HG03097 (cell line): Measurements from ENCODE around the gene ZSCAN26.
"Not testable (repeated sequence)": the region's sequence is repeated elsewhere in the genome, so short reads cannot be mapped to it uniquely, and the experiment has no call there.

Source experiments
- ATAC-seq: cut with Tn5 transposase; IDR thresholded peaks from one replicate; pipeline ENCODE4 v1.9.1; 2021; ENCODE audit not compliant: unreplicated experiment, low FRiP score

Gene ZSCAN26

DNA sequence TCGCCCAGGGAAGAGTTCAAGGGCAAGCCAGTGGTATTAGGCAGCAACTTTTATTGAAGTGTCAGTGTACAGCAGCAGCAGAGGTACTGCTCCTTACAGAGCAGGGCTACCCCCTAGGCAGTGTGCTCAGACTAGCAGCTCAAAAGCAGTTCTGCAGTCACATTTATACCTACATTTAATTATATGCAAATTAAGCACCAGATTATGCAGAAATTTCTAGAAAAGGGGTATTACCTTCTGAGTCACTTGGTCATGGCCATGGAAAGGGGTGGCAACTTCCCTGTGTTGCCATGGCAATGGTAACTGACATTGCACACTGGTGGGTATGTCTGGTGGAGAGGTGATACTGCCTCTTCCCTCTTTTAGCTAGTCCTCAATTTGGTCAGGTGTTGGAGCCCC, 12.8 kb upstream of the ZSCAN26 start:
- ATAC-seq = no peak

DNA sequence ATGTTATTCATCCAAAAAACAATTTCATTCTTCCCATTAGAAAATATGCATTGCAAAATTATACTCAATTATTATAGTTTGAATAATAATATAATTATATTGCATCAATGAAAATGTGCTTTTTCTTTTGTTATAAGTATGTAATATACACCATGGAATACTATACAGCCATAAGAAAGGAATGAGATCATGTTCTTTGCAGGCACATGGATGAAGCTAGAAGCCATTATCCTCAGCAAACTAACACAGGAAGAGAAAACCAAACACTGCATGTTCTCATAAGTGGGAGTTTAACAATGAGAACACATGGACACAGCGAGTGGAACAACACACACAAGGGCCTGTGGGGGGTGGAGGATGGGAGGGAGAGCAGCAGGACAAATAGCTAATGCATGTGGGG, 9.9 kb upstream of the ZSCAN26 start:
- no peak for ATAC-seq

DNA sequence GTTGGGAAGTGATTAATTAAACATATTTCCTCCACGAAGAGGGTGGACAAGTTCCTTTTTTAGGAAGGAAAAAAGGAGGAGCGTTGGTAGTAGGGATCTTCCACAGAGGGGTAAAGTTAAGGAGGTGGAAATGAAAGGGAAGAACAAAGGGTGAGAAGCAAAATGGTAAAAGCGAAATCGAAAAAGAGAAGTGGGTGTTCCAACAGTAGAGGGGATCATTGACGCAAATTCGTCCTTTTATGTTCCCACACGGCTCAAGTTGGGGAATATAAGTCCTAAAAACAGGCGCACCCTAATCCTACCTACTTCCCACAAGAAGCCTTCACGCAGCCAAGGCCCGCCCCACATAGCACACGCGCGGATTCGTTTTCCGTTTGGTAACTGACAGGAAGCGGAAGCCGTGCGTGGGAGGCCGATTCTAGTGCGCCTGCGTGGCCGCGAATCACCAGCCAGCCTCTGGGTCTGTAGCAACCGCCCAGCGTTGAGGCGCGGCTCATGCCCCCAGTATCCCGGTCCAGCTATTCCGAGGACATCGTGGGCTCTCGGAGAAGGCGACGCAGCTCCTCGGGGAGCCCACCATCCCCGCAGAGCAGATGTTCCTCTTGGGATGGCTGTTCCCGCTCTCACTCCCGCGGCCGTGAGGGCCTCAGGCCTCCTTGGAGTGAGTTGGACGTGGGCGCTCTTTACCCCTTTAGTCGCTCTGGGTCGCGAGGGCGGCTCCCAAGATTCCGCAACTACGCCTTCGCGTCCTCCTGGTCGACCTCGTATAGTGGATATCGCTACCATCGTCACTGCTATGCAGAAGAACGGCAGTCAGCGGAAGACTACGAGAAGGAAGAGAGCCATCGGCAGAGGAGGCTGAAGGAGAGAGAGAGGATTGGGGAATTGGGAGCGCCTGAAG, 7.8 kb upstream of the ZSCAN26 start, which contains the start of gene NKAPL:
TSS of gene NKAPL (plus strand) at position 421 of the 901 bp plus-strand sequence. CDS start at position 496, 75 bp downstream.
- no peak for ATAC-seq

DNA sequence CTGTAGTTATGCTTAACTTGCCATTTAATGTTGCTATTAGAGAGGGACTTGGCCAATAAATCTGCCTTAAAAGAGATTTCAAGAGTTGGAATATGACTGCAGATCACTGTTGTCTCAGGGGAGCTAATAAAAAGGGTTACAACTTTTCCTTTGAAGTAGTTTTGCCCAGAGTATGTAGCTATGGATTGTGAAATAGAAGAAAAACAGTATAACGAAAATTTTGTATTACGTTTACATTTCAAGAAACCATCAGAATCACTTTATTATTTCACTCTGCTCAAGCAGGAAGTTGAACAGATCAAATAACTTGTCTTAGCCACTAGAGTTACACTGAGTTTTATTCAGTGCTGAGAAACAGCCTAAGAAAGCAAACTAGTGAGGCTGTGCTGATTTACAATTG, 3.0 kb upstream of the ZSCAN26 start:
- ATAC-seq = no peak

DNA sequence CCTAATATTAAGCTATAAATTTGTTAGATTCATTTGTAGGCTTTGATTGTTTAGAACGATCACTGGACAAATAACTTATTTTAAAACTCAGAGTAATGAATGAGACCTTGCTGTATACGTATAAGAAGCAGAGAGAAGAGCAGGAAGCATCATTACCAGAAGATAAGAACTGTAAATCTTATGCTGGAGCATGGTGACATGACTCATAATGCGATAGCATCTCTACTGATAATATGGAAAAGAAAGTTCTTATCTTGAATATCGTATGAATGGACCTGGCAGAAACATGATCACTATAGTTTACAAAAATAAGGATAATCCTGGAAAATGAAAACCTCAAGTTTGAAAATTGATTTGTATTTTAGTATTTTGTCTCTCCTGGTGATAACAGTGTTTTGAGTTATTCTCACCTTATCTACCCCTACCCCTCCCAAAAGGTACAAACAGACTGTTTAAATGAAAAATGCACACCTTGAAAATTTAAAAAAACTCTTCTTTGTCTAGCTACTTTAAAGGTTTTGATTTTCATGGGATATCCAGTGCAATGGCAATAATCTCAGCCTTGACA, 2.0 kb upstream of the ZSCAN26 start:
- ATAC-seq = no peak

DNA sequence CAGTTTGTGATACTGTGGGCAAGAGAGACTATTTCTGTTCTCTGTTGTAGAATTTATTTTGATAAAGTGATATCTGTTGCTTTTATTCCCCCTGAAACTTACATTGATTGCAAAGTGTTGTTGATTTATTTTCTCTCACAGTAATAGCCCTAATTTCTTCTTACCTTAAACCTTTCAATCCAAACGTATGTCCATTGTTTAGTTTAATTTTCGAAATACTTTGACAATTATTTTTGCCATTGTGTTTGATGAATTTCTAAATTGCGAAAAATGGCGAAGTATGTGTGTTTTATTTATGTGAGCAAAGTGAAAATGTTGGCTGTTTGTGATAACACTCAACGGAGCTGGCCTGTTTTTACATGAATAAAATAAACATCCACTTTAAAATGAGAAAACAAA, 381 bp upstream of the ZSCAN26 start:
- no peak for ATAC-seq

DNA sequence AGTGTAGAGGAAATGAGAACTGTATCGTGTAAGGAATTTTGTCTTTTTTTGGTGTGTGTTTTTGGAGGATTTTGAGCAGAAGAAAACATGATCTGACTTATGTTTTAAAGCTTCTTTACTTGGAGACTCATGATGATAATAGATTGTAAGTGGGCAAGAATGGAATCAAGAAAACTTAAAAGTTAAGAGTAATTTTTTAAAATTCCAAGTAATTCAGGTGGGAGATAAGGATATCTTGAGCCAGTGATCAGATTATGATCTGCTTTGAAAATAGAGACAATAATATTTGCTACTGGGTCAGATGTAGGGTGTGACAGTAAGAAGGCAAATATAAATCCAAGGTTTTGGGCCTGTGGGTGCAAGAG, 734 bp downstream of the ZSCAN26 start:
- ATAC-seq = no peak

DNA sequence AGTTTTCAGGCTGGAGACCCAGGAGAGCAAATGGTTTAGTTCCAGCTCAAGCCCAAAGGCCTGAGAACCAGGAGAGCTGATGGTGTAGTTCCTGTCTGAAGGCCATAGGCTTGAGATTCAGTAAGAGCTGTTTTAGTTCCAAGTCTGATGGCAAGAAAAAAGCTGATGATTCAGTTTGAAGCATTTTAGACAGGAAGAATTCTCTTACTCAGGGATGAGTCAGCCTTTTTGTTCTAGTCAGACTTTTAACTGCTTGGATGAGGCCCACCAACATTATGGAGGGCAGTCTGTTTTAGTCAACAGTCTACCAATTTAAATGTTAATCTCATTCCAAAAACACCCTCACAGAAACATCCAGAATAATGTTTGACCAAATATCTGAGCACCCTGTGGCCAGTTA, 2.5 kb downstream of the ZSCAN26 start:
- no peak for ATAC-seq

DNA sequence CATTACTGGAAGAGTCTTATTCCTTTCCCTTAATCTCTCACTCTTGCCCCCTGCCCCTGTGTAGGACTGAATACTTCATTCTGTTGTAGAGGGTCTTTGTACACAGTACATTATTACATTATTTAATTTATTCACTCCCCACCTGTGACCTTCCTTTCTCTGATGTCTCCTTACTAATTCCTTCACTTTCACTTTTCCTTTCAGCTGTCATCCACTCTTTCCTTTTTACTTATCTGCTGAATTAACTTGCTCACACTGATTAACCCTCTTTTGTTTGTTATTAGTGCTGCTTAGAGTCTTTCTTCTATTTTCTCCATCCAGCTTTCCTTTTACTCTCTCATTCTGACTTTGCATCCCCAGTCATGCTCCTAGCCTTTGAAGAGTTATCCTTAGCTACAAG, 7.9 kb downstream of the ZSCAN26 start:
- no peak for ATAC-seq

DNA sequence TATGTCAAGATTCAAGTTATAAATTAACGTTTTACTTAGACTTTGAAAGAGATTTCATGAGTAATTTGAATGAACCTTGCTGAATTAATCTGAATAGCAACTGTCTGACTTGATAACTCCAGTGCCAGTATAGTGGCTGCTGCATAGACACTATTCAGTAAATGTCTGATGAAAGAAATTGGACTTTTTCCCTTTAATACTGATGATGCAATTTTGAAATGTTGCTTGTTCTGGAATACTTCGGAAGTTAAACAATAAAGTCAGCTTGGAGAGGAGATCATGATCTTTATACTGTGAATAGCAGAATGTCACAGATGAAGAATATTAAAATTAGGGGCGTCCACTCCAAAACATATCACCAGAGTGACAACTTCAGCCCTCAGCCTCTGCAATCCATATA, 10.8 kb downstream of the ZSCAN26 start:
- ATAC-seq = no peak

DNA sequence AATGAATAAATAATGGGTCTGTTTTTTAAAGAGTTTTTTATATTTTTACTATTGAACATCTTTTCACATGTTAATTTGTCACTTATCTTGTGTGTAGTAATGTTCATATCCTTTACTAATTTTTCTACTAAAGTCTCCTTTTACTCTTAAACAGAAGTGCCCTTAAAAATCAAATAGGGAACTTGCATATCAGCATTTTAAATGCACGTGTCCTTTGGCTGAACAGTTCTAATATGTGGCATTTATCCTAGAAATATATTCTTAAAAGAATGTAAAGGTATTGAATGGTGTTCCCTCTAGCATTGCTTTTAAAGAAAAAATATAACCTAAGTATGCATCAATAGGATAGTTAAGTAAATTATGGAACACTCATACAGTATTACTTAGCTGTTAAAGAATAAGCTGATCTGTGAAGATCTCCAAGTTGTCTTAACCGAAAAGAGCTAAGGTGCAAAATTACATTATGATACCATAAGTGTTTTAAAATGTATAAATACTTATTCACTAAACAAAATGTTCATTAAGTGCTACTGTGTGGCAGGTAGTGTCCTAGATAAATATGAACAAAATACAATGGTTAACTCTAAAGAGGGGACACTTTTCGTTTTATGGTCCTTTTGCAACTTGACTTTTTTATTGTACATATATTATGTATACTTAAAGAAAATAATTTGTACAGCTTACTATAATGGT, 13.8 kb downstream of the ZSCAN26 start:
- no peak for ATAC-seq

DNA sequence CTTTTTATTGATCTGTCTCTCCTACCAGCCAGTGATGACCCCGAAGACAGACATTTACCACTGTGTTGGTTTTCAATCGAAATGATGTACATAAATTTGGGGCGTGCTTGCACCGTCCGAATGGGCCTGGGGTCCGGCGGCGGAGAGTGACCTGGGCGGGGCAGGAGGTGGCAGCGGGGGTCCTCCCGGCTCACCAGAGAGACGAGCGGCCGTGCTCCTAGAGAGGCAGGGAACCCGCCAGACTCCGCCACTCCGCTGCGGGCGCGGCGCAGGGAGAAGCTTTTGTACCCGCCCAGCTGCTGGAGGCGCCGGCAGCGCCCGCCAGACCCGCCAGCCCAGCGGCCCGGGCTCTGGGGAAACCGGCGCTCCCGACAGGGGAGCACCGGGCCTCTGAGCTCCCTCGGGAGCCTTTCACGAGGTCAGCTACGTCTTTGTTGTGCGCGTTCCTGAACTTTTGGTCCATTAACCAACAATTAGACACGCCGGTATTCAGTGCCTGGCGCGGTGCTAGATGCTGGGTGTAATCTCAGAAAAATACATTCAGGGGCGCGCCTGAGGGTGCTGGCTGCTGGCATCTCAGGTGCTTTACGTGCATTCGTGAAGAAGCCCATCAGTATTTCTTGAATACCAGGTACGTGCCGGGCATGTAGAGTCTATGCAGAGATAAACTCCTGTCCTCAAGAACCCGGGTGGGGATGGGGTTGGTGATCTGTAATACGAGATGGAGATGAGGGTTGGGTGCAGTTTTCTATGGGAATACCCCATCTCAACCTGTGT, 14.5 kb downstream of the ZSCAN26 start, which contains the start of gene PGBD1:
TSS of gene PGBD1 (plus strand) at position 285 of the 777 bp plus-strand sequence. CDS start 2,242 bp downstream, outside the sequence.
- peak; percentile 52 for ATAC-seq

DNA sequence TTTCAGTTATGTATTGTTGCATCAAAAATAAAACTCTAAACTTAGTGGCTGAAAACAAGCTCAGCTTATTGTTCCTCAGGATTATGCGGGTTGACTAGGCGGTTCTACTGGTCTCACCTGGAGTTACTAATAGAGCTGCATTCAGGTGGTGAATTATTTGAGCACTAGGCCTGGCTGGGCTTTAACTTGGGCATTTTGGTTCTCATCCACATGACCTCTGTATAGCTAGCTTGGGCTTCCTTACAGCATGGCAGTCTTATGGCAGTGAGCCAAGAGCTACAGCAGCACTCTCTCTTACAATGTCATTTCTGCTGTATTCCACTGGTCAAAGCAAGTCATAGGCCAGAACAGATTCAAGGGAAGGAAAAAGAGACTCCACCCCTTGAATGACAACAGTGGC, 16.0 kb downstream of the ZSCAN26 start:
- no peak for ATAC-seq

DNA sequence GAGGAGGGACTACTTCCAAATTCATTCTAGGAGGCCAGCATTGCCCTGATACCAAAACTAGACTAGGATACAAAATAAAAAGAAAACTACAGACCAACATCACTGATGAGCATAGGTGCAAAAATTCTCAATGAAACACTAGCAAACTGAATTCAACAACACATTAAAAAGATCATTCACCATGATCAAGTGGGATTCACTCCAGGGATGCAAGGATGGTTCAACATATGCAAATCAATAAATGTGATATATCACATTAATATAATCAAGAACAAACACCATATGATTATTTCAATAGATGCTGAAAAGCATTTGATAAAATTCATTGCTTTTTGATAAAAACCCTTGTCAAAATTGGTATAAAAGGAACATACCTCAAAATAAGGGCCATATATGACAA, 24.6 kb downstream of the ZSCAN26 start:
- ATAC-seq = no peak

DNA sequence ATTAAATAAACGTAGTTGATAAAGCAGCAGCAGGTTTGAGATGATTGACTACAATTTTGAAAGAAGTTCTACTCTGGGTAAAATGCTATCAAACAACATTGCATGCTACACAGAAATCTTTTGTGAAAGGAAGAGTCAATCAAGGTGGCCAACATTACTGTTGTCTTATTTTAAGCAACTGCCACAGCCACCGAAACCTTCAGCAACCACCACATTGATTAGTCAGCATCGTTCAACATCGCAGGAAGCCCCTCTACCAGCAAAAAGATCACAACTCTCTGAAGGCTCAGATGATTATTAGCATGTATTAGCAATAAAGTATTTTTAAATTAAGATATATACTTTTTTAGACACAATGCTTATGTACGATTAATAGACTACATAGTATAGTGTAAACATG, 28.4 kb downstream of the ZSCAN26 start:
- ATAC-seq = no peak

DNA sequence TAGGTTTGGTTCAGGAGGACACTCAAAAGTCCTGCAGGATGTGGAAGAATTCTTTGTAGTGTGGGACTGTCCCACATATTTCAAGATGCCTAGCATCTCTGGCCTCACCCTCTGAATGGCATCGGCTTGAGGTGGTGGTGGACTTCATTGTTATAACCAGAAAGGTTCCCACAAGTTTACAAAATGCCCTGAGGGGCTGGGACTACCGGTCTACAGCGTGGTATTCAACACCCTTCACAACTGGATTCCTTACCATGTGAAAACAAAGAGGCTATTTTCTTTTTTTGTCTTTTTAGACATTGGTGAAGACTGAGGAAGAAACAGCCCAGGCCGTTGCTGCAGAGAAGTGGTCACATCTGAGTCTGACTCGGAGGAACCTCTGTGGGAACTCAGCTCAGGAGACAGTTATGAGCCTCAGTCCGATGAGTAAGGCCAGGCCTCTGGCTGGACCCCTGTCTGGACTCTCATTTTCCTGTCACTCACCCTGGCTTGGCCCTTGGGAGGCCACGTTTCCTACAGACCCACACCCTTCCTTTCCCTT, 29.6 kb downstream of the ZSCAN26 start:
- no peak for ATAC-seq

DNA sequence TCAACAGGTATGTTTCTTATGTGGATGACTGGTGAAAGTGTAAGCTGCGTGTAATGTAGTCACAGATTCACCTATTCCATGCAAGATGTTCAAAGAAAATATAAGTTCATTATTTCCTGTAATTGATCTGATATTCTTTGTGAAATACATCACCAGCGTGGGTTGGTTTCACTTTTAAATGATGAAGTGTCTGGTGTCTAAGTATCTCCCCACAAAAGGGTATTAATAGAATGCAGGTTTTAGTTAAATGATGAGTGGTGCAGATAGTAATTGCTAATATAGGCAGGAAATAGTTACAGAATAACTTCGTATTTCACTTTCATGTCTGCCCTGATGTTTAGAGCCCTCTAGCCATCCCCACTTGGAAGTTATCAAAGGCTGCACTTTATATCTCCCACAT, 36.6 kb downstream of the ZSCAN26 start:
- no peak for ATAC-seq

DNA sequence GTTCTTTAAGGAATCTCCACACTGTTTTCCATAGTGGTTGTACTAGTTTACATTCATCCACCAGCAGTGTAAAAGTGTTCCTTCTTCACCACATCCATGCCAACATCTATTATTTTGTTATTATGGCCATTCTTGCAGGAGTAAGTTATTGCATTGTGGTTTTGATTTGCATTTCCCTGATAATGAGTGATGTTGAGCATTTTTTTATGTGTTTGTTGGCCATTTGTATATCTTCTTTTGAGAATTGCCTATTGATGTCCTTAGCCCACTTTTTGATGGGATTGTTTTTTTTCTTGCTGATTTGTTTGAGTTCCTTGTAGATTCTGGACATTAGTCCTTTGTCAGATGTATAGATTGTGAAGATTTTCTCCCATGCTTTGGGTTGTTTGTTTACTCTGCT, 39.4 kb downstream of the ZSCAN26 start:
- not testable (repeated sequence) for ATAC-seq

DNA sequence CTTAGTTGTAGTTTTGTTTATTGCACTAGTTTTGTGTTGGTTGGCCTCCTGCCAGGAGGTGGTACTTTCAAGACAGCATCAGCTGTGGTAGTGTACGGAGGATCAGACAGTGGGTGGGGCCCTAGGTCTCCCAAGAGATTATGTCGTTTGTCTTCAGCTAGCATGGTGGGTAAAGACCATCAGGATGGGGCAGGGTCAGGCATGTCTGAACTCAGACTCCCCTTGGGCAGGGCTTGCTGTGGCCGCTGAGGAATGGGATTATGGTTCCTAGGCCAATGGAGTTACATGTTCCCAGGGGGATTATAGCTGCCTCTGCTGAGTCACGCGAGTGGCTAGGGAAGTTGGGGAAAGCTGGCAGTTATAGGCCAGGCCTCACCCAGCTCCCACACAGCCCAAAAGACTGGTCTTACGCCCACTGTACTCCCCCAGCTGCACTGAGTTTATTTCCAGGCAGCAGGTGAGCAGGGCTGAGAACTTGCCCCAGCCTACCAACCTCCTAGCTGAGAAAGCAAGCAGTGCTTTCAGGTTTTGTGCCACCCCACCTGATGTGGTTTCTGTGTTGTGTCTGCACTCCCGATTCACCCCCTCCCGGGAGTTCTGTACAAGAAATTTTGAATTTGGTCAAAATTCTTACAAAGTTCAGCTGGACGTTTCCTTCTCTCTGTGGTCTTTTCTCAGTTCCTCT, 44.3 kb downstream of the ZSCAN26 start:
- no peak for ATAC-seq

DNA sequence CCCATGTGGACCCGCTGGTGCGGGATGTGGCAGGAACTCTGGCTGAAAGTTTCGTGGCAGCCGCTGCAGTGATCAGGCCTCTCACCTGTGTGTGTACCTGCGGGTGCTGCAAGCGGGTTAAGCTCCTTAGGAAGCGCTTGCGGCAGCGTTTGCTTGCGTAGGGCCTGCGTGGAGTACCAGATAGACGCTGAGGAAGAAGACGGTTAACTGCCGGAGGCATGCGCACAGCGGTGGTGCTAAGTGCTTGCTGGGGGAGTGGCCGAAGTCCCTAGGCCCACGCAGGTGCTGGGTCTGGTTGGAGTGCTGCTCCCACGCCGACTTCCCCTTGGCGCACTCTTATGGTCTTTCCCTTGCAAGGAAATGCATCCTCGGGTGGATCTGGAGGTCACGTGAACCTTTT, 46.0 kb downstream of the ZSCAN26 start:
- ATAC-seq = no peak
